SH-SY5Y (cell line): ENCODE results near the gene AKR1C8.

Experiments
- GATA2 ChIP-seq: IDR thresholded peaks from 2 replicates; pipeline ENCODE4 v1.6.1; 2011; ENCODE audit warnings: mild to moderate bottlenecking, low read depth, low read length
- GATA3 ChIP-seq: IDR thresholded peaks from 2 replicates; pipeline ENCODE4 v1.6.1; 2011; ENCODE audit warnings: low read depth, mild to moderate bottlenecking, low read length, moderate library complexity

AKR1C8 gene

GRCh38 chr10:5135581-5135980 is 49.4 kb downstream of the AKR1C8 start:
- TF ChIP-seq GATA2 (no peak), GATA3 (no peak)

GRCh38 chr10:5125315-5126044 is 59.5 kb downstream of the AKR1C8 start:
- no peak for TF ChIP-seq GATA2

DNA sequence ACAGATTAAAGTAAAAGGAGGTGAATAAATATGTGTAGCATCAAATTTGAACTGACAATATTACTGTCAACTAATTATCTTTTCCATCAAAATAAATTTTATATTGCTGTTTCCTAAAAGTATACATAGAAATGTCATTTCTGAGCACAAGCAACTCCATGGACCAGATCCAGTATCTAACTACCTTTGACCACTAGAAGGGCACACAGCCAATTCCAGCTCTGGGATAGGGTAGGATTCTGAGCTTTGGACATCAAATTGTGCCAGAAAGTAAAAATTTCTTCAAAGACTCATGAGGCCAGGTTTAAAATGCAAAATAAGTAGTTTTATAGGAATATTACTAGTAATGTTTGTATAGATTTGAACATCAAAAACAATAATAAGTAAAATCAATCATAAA is 61.1 kb downstream of the AKR1C8 start:
- TF ChIP-seq GATA3 (no peak), GATA2 (no peak)

GRCh38 chr10:5117026-5117425 is 67.9 kb downstream of the AKR1C8 start:
- TF ChIP-seq GATA3 (no peak), GATA2 (no peak)

- TF ChIP-seq GATA3, result no peak
- TF ChIP-seq GATA2, result no peak
Measured at GRCh38 chr10:5116621-5117020, 68.3 kb downstream of the AKR1C8 start.

GRCh38 chr10:5108658-5109416 is 76.1 kb downstream of the AKR1C8 start:
- no peak for TF ChIP-seq GATA3

DNA sequence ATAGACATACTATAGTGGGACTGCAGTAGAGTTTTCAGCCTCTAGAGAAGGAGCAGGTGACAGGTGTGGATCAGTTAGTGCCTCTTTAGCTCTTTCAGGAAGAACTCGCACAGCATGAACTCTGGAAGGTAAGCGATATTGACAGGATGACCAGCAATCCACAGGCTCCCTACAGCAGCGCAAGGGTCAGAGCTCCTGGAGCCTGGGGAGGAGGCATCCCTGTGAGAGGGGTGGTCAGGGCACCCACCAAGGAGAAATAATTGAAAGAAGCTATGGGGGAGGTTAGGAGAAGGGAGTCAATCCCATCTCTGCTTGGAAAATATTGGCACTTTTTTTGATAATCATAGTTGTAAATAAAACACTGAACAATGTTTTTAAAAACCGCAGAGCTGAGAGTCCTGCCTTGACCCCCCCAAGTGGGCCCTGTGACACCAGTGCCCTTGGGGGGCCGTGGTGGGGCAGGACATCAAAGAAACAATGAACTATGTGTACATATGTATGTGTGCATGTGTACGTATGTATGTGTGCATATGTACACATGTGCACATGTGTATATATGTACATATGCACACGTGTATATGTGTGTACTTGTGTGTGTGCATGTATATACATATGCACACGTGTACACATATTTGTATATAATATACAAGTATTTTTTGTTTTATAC is 77.0 kb downstream of the AKR1C8 start:
- TF ChIP-seq GATA2 (no peak), GATA3 (no peak)

GRCh38 chr10:5106553-5106952 is 78.4 kb downstream of the AKR1C8 start:
- TF ChIP-seq GATA2 (no peak), GATA3 (no peak)

DNA sequence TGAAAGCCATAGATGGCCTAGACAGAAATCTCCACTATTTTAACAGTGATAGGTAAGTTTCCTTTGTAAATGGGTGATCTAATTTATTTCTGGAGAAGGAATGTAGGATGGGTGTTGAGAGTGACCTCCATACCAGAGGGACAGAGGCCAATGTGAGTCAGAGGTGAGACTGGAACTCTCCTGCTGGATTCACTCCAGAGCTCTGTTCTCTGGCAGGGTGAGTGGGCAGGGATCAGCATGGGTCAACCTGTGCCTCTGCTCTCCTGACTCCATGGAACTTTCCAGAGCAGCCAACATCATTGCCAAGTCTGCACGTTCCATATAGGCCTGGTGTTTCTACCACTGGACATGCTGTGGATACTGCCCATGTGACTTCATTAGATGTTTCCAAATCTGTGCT is 79.3 kb downstream of the AKR1C8 start:
- TF ChIP-seq GATA3 (no peak), GATA2 (no peak)
